ENCODE data around the gene PLB1. TPM values are rescaled to one million over a fixed set of nuclear protein-coding genes. Genes with fewer than 3 reads are reported as not detected.

PLB1 gene
- total RNA-seq, 2 donors from 2014 or later, result 19.2 to 29.6 TPM

- TF ChIP-seq CTCF (IDR thresholded peaks at IDR 0.05), result no peak
- DNase-seq (ENCODE audit: low spot score) (no peak), ATAC-seq (ENCODE audit: insufficient number of reproducible peaks, low FRiP score, low read depth) (no peak)
- no peaks in the 10 kb centered on the region for H3K9me3 ChIP-seq
- no peaks in the 10 kb centered on the region for H3K36me3 ChIP-seq
- peaks cover 35 to 84% of the 10 kb centered on the region in 2 donors for H3K4me1 ChIP-seq (ENCODE audit: control insufficient read depth in 1 of 2, low read depth in 2 of 2)
- H3K27ac ChIP-seq, result peak overlapping the region; percentile 99 to 100
- H3K4me3 ChIP-seq, result no peak overlapping the region
- H3K27me3 ChIP-seq (replicated peaks; ENCODE audit: insufficient read depth), result no peaks in the 10 kb centered on the region
Observed at GRCh38 chr2:28620291-28620793, 124.5 kb downstream of the PLB1 start.

DNA sequence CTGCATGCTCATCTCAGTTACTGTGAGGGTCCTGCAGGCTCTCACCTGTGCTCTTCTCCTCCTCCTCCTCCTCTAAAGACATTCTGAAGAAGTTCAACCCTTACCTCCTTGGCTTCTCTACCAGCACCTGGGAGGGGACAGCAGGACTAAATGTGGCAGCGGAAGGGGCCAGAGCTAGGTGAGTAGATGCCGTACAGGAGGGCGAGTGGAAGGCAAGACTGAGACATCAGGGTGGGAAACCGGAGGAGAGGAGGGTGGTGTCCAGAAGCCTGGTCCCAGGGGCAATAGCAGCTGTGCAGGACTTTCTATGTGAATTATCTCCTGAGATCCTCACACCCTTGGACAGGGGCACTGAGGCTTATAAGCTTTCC, 124.9 kb downstream of the PLB1 start:
- Histone ChIP-seq H3K4me1 (ENCODE audit: control insufficient read depth in 1 of 2, low read depth in 2 of 2) (peaks cover 39 to 88% of the 10 kb centered on the region in 2 donors), H3K27ac (peak overlapping the region; percentile 99 to 100), H3K4me3 (no peak overlapping the region), H3K9me3 (no peaks in the 10 kb centered on the region), H3K27me3 (replicated peaks; ENCODE audit: insufficient read depth) (no peaks in the 10 kb centered on the region), H3K36me3 (no peaks in the 10 kb centered on the region)
- DNase-seq (ENCODE audit: low spot score) (no peak), ATAC-seq (ENCODE audit: insufficient number of reproducible peaks, low FRiP score, low read depth) (no peak)
- TF ChIP-seq CTCF (IDR thresholded peaks at IDR 0.05), result no peak

GRCh38 chr2:28621172-28622100, 125.6 kb downstream of the PLB1 start:
- peak overlapping the region; percentile 99 to 100 for H3K27ac ChIP-seq
- H3K4me1 ChIP-seq (ENCODE audit: control insufficient read depth in 1 of 2, low read depth in 2 of 2), result peaks cover 46 to 95% of the 10 kb centered on the region in 2 donors
- DNase-seq (ENCODE audit: low spot score), result peak; percentile 93
- no peak overlapping the region for H3K4me3 ChIP-seq
- no peaks in the 10 kb centered on the region for H3K36me3 ChIP-seq
- no peaks in the 10 kb centered on the region for H3K27me3 ChIP-seq (replicated peaks; ENCODE audit: insufficient read depth)
- TF ChIP-seq CTCF (IDR thresholded peaks at IDR 0.05), result no peak
- no peaks in the 10 kb centered on the region for H3K9me3 ChIP-seq
- ATAC-seq (ENCODE audit: insufficient number of reproducible peaks, low FRiP score, low read depth), result peak; percentile 93

DNA sequence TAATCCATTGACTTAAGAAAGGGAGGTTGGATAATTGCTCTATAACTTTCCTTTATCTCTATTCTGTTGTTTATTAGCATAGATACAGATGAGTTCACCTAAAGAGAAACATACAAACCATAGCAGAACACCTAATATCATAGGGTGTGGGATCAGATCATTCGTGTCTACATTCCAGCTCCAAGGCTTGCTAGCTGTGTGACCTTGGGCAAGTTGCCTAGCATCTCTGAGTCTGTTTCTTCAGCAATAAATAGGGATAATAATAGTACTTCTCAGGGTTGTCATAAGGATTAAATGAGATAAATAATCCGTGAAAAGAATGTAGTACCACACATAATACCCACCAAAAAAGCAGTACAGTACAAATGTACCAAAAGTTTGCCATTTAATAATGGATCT, 126.2 kb downstream of the PLB1 start:
- Histone ChIP-seq H3K4me1 (ENCODE audit: control insufficient read depth in 1 of 2, low read depth in 2 of 2) (peaks cover 48 to 94% of the 10 kb centered on the region in 2 donors), H3K4me3 (no peak overlapping the region), H3K27me3 (replicated peaks; ENCODE audit: insufficient read depth) (no peaks in the 10 kb centered on the region), H3K36me3 (no peaks in the 10 kb centered on the region), H3K27ac (peak overlapping the region; percentile 99 to 100), H3K9me3 (no peaks in the 10 kb centered on the region)
- no peak for DNase-seq (ENCODE audit: low spot score)
- ATAC-seq (ENCODE audit: insufficient number of reproducible peaks, low FRiP score, low read depth), result no peak
- TF ChIP-seq CTCF (IDR thresholded peaks at IDR 0.05), result no peak

DNA sequence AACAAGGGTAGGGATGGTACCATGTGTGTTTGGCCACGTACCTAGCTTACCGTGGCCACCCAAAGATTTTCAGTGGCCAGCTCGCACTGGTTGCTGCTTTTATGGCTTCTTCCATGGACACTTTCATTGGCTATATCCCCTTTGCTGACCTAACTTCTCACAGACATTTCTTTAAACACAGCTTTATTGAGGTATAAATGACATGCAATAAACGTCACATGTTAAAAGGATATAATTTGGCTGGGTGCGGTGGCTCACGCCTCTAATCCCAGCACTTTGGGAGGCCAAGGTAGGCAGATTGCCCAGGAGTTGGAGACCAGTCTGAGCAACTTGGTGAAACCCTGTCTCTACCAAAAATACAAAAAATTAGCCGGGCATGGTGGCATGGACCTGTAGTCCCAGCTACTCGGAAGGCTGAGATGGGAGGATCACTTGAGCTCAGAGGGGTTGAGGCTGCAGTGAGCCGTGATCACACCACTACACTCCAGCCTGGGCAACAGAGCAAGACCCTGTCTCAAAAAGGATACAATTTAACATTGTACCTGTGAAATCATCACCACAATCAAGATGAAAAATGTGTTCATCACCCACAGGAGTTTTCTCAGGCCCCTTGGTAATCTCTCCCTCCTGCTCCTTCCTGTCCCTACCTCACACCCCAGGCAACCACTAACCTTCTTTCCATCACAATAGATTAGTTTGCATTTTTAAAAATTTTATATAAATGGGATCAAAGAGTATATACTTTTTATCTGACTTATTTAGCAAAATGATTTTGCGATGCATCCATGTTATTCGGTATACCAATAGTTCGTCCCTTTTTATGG, 127.9 kb downstream of the PLB1 start:
- no peak overlapping the region for H3K4me3 ChIP-seq
- H3K27ac ChIP-seq, result peak overlapping the region; percentile 99 to 100
- H3K4me1 ChIP-seq (ENCODE audit: control insufficient read depth in 1 of 2, low read depth in 2 of 2), result peaks cover 51 to 94% of the 10 kb centered on the region in 2 donors
- DNase-seq (ENCODE audit: low spot score) (no peak), ATAC-seq (ENCODE audit: insufficient number of reproducible peaks, low FRiP score, low read depth) (no peak)
- no peaks in the 10 kb centered on the region for H3K9me3 ChIP-seq
- no peaks in the 10 kb centered on the region for H3K36me3 ChIP-seq
- no peaks in the 10 kb centered on the region for H3K27me3 ChIP-seq (replicated peaks; ENCODE audit: insufficient read depth)
- no peak for TF ChIP-seq CTCF (IDR thresholded peaks at IDR 0.05)

Measured in thoracic aorta (tissue), 2 donors.